Measurements from ENCODE around the gene SLC8A1.

The SLC8A1 gene

DNA sequence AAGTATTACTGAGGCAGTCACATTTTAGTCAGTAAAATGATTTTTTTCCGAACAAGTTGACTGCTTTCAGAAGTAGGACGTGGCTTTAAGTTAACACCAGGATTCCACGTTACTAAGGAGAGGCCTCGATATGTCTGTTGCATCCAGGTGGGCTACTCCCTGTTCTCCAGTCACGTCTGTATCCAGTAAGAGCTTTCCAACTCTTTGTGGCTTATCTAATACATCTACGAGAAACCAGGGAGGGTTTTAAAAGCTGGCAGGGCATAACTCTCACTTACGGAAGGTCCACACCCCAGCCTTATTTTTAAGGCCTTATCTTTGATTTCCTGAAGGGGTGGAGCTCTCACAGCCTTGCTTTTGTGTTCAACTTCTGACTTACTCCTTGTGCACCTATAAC is 99.2 kb downstream of the SLC8A1 start:
- no peak for DNase-seq (ENCODE audit: low read depth)
- TF ChIP-seq, protein P1, sequence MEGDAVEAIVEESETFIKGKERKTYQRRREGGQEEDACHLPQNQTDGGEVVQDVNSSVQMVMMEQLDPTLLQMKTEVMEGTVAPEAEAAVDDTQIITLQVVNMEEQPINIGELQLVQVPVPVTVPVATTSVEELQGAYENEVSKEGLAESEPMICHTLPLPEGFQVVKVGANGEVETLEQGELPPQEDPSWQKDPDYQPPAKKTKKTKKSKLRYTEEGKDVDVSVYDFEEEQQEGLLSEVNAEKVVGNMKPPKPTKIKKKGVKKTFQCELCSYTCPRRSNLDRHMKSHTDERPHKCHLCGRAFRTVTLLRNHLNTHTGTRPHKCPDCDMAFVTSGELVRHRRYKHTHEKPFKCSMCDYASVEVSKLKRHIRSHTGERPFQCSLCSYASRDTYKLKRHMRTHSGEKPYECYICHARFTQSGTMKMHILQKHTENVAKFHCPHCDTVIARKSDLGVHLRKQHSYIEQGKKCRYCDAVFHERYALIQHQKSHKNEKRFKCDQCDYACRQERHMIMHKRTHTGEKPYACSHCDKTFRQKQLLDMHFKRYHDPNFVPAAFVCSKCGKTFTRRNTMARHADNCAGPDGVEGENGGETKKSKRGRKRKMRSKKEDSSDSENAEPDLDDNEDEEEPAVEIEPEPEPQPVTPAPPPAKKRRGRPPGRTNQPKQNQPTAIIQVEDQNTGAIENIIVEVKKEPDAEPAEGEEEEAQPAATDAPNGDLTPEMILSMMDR (IDR thresholded peaks at IDR 0.05; ENCODE audit: low read depth, low read length, missing control alignments) = no peak
- H3K4me3 ChIP-seq (ENCODE audit: low read depth, low read length) = no peak overlapping the region
- in situ Hi-C loops (cut with HindIII; ENCODE audit: low sequenced_read_pairs) = no loop called here

GRCh38 chr2:40352041-40352702 is 99.7 kb downstream of the SLC8A1 start:
- DNase-seq (ENCODE audit: low read depth) = no peak
- TF ChIP-seq, protein P1 (IDR thresholded peaks at IDR 0.05; ENCODE audit: low read depth, low read length, missing control alignments) = no peak
- in situ Hi-C loops (cut with HindIII; ENCODE audit: low sequenced_read_pairs) = no loop called here
- no peak overlapping the region for H3K4me3 ChIP-seq (ENCODE audit: low read depth, low read length)

GRCh38 chr2:40348665-40349064 is 103.2 kb downstream of the SLC8A1 start:
- H3K4me3 ChIP-seq (ENCODE audit: low read depth, low read length) = no peak overlapping the region
- TF ChIP-seq, protein P1 (IDR thresholded peaks at IDR 0.05; ENCODE audit: low read depth, low read length, missing control alignments) = no peak
- no peak for DNase-seq (ENCODE audit: low read depth)
- in situ Hi-C loops (cut with HindIII; ENCODE audit: low sequenced_read_pairs) = no loop called here

GRCh38 chr2:40348038-40348437 is 103.9 kb downstream of the SLC8A1 start:
- DNase-seq (ENCODE audit: low read depth) = no peak
- H3K4me3 ChIP-seq (ENCODE audit: low read depth, low read length) = no peak overlapping the region
- TF ChIP-seq, protein P1 (IDR thresholded peaks at IDR 0.05; ENCODE audit: low read depth, low read length, missing control alignments) = no peak
- in situ Hi-C loops (cut with HindIII; ENCODE audit: low sequenced_read_pairs) = no loop called here

DNA sequence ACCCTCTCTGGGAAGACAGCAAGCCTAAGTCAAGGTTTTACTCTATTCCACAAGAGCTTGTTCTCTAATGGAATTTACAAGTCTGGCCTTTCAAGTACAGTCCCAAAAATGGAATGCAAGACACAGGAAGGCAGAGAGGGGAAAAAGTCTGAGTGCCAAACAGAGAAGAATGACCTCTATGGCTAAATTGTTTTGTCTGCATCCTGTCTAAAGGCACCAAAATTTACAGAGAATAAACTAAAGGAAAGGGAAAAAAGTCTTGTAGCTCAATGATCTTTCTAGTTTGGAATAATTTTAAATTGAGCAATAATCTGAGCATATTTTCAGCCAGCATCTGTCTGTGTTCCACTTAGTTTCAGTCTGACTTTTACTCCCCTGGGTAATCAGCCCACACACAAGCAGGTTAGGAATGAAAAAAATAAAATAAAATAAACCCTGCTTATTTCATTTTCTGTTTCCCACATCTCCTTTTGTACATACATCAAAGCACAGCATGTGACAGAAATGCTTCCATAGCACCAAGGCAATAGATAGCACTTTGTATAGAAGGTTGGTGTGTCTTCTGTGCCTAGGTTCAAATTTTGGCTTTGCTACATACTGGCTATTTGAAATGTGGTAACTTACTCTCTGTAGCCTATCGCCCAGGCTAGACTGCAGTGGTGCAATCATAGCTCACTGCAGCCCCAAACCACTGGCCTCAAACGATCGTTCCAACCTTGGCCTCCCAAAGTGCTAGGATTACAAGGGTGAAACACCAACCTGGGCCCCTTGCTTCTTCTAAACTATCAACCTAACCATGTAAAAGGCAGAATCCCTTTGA is 105.1 kb downstream of the SLC8A1 start:
- TF ChIP-seq, protein P1 (IDR thresholded peaks at IDR 0.05; ENCODE audit: low read depth, low read length, missing control alignments) = no peak
- in situ Hi-C loops (cut with HindIII; ENCODE audit: low sequenced_read_pairs) = no loop called here
- H3K4me3 ChIP-seq (ENCODE audit: low read depth, low read length) = no peak overlapping the region
- no peak for DNase-seq (ENCODE audit: low read depth)

- no peak overlapping the region for H3K4me3 ChIP-seq (ENCODE audit: low read depth, low read length)
- no peak for DNase-seq (ENCODE audit: low read depth)
- in situ Hi-C loops (cut with HindIII; ENCODE audit: low sequenced_read_pairs) = no loop called here
- TF ChIP-seq, protein P1 (IDR thresholded peaks at IDR 0.05; ENCODE audit: low read depth, low read length, missing control alignments) = no peak
Measured at GRCh38 chr2:40344364-40344763, 107.5 kb downstream of the SLC8A1 start.

Data from astrocyte of the cerebellum (primary cell).